GM19035 (cell line): ENCODE data around the gene OTOA.
"Not testable (repeated sequence)": the region's sequence is repeated elsewhere in the genome, so short reads cannot be mapped to it uniquely, and the experiment has no call there.

Experiments
- ATAC-seq: cut with Tn5 transposase; IDR thresholded peaks from one replicate; pipeline ENCODE4 v1.9.1; 2021; ENCODE audit not compliant: unreplicated experiment

Gene OTOA

DNA sequence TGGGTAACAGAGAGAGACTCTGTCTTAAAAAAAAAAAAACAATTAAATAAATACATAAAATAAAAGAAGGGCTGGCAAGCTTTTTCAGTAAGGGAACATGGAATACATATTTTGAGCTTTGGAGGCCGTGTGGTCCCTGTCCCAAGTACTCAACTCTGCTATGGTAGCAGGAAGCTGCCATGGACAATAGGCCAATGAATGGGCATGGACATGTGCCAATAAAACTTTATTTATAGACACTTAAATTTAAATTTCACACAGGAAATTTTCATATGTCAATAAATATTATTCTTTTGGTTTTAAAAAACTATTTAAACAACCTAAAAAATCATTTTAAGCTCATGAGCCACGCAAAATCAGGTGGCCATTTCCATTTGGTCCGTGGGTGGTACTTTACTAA lies 3.8 kb downstream of the OTOA start:
- ATAC-seq = no peak

DNA sequence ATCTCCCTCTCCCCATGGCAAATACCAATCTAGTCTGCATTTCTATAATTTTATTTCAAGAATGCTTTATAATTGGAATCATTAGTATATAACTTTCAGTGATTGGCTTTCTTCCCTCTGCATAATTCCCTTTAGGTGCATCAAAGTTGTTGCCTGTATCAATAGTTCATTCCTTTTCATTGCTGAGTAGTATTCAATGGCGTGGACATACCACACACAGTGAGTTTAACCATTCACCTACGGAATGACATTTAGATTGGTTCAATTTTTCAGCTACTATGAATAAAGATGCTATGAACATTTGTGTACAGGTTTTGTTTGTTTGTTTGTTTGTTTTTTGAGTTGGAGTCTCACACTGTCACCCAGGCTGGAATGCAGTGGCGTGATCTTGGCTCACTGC lies 9.7 kb downstream of the OTOA start:
- ATAC-seq = no peak

DNA sequence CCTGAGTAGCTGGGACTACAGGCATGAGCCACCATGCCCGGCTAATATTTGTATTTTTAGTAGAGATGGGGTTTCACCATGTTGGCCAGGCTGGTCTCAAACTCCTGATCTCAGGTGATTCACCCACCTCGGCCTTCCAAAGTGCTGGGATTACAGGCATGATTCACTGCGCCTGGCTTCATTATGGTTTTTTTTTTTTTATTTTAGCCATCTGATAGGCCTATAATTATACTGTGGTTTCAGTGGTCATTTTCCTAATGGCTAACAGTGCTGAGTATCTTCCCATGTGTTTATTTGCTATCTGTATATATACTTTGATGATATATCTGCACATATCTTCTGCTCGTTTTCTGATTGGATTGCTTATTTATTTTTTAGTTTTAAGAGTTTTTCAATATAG lies 10.7 kb downstream of the OTOA start:
- not testable (repeated sequence) for ATAC-seq

DNA sequence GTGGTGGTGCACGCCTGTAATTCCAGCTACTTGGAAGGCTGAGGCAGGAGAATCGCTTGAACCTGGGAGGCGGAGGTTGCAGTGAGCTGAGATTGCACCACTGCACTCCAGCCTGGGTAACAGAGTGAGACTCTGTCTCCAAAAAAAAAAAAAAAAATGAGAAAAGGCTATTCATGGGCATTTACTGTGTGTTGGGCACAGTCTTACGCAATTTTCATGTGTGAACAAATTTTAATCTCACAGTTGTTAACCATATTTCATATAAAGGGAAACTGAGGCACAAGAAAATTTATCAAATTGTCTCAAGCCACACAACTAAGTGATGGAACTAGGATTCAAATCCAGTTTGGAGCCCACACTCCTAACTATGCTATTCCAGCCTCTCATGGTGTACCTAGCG lies 16.9 kb downstream of the OTOA start:
- not testable (repeated sequence) for ATAC-seq

DNA sequence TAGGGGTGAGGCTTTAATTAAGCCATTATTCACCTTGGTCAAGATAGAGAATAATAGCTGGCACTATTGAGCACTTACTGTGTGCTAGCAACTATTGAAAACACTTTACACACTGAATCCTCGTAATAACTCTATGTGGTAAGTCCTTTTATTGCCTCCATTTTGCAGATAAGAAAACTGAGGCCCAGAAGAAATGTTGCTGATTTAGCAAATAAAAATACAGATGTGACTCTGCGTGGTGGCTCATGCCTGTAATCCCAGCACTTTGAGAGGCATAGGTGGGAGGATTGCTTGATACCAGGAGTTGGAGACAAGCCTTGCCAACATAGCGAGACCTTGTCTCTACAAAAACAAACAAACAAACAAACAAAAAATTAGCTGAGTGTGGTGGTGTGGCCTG lies 19.4 kb downstream of the OTOA start:
- ATAC-seq = no peak

DNA sequence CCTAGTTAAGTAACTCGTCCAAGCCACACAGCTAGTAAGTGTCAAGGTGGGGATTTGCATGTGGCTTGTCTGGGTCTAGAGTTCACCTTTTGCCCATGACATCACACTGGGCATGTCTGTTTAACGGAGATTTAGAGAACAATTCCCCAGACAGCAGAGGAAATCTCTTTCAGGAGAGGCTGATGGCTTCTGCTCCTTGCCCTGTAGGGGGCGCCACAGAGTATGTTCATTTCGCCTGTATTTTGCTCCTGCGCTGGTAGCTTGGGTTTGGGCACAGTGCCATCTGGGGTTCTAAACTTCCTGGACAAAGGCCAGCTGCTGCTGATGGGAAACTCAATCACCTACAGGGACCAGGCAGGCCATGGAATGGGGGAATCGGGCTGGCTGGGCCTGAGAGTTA lies 20.4 kb downstream of the OTOA start:
- no peak for ATAC-seq

DNA sequence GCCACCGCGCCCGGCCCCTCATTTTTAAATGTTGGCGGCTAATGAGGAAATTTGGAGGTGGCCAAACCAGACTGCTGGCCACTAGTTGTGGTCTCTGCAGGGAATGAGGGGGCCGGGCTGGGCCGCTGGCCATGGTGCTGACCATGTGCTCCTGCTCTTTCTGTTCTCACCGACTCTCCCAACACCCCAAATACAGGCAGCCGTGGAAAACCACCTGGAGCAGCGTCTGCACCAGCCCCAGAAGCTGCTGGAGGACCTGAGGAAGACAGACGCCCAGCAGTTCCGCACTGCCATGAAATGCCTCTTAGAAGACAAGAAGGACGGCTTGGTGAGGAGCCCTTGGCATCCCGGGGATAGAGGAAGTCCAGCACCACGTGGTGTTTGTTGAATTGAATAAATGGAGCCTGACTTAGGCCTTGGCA lies 21.3 kb downstream of the OTOA start:
- ATAC-seq = no peak

DNA sequence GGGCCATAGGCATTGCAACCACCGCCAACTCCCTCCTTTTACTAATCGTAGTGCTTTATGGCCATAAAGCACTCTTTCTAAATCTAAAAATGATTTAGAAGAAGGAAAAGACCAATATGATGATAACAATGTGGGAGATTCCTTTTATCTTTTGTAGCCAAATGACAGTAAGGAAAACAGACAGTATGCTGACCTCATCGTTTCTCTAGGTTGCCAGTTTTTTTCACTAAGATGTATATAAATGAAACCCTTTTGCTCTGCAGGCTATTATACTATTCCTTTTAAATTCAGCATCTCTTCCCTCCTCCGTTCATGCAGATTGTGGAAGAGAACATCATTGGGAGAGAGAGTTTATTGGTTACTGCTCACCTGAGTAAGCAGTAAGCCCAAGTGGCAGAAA lies 25.3 kb downstream of the OTOA start:
- ATAC-seq = no peak

DNA sequence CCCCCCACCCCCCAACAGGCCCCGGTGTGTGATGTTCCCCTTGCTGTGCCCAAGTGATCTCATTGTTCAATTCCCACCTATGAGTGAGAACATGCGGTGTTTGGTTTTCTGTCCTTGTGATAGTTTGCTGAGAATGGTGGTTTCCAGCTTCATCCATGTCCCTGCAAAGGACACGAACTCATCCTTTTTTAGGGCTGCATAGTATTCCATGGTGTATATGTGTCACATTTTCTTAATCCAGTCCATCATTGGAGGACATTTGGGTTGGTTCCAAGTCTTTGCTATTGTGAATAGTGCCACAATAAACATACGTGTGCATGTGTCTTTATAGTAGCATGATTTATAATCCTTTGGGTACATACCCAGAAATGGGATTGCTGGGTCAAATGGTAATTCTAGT lies 27.2 kb downstream of the OTOA start:
- ATAC-seq = not testable (repeated sequence)

DNA sequence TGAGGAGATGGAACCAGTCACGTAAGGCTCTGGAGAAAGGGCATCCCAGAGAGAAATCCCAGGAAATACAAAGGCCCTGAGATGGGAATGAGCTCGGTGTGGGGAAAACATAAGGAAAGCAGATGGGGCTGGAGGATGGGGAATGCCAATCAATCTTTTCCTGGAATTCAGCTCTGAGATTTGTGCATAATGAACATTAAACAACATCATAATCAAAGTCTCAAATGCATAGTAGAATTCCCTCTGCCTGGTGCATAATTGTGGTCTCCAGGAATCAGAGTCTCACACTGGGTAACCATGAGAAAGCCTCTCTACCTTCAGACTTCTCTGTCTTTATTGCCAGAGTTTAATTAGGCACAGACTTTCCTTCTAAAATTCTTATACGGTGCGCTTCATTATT lies 30.8 kb downstream of the OTOA start:
- ATAC-seq = no peak

DNA sequence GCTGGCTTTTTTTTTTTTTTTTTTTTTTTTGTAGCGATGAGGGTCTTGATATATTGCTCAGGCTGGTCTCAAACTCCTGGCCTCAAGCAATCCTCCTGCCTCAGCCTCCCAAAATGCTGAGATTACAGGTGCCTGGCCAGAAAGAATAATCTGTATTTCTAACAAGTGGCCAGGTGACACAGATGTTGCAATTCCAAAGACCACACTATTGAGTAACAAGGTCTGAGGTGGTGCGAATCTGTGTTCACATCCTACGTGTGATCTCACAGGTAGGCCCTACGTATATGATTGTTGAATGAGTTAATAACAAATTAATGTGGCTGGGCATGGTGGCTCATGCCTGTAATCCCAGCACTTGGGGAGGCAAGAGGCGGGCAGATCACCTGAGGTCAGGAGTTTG lies 33.3 kb downstream of the OTOA start:
- ATAC-seq = no peak

DNA sequence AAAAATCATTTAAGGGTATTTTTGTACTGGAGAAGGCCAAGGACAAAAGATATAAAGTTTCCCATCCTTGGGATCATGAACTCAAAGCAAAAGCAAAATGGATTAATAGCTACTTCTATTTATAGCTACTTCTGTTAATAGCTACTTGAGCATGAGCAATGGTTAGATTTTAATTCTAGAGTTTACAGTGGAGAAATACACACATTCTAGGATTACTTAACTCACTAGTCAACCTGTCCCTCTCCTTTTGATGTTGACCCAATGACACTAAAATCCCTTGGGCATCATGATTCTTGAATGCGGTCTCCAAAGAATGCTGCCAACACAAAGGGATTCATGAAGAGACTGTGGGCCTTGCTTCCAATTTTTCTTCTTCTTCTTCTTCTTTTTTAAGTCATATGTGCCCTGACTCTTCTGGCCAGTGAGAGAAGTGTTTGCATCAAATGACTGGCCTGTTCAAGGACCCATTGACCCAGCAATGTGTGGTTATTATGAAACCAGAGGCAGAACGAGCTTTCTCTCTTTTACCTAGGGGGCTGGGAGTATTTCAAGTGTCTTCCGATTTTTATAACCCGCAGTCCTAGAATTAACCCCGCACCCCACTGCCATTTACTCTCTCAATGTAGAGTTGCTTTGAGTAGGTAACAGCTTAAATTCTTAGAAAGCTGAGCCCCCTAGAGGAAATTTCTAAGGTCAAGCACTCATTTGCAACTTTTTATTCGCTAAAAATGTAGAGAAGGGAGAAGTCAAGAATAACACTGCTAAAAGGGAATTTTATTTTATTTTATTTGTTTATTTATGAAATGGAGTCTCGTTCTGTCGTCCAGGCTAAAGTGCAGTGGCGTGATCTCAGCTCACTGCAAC lies 34.6 kb downstream of the OTOA start:
- no peak for ATAC-seq

DNA sequence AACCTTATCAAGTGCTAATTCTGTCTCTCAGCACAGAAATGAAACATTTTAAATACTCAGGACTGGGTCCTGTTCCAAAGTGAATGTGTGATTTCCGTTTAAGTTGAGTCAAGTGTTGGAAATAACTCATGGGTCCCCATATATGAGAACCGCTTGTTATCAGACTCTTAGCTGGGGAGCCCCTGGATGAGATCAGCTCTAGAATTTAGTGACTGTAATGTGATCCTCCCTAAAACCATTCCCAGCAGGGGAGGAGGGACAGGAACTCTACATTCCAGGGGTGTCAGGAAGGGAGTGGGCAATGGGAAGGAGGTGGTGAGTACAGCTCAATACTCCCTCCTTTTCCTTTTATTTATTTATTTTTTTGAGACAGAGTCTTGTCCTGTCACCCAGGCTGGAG lies 37.5 kb downstream of the OTOA start:
- ATAC-seq = no peak

DNA sequence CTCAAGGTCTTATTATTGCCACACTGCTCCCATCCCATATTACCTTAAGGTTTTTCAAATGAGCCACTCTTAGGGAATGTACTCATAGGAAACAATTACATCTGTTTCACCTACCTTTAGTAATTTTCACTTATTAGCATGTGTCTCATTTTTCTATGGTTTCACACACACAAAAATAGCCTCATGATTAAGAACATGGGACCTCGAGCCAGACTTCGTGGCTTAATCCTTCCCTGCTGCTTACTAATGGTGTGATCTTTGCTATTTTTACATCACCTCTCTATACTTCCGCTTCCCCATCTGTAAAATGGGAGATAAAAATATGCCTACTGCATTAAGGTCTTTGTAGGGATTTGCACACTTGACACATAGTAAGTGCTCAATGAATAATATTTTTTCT lies 38.5 kb downstream of the OTOA start:
- no peak for ATAC-seq

DNA sequence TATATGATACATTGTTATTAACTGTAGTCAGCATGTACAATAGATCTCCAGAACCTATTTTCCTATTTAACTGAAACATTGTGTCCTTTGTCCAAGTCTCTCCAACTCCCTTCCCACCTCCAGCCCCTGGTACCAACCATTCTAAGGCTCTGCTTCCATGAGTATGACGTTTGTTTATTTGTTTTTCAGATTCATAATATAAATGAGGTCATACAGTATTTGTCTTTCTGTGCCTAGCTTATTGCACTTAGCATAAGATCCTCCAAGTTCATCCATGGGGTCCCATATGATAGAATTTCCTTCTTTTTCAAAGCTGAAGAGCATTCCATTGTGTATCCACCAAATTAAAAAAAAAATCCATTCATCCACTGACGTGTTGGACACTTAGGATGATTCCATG lies 39.4 kb downstream of the OTOA start:
- ATAC-seq = no peak

DNA sequence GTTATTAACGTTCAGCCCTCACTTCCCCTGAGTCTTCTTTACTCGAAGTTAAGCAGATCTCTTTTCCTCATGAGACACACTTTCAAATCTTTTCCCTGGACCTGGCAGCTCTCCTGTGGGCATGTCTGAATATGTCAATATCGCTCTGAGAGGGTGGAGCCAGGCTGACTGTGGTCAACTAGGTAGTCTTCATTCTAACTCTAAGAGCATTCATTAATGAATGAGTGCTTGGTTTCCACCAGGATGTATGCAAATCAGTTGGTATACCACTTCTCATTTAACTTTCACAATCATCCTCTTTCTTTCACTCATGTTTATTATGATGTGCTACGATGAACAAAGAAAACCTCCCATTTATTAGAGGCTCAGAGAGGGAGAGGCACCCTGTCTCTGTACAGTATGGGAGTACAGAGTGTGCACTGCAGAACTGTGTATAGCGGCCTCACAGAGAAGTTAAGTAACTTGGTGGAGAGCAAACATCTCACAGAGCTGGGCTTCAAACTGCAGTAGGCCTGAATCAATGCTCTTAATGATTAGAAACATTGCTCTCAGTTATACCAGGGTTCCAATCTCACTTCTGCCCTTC lies 39.9 kb downstream of the OTOA start:
- ATAC-seq = no peak

DNA sequence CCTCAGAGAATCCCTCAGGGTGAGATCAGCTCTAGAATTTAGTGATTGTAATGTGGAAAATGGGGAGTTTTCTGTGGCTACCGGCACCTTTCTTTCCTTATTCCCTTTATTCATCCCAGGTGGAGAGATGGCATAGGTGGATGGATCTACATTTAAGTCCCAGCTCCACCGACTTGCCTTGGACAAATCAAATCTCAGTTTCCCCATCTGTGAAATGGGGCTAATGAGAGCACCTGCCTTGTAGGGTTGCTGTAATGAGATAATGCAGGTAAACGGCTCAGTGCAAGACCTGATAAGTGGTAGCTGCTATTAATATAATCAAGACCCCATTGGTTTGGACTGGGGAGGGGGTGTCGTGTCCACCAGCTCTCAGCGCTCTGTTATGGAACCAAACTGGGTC lies 40.5 kb downstream of the OTOA start:
- ATAC-seq = no peak

DNA sequence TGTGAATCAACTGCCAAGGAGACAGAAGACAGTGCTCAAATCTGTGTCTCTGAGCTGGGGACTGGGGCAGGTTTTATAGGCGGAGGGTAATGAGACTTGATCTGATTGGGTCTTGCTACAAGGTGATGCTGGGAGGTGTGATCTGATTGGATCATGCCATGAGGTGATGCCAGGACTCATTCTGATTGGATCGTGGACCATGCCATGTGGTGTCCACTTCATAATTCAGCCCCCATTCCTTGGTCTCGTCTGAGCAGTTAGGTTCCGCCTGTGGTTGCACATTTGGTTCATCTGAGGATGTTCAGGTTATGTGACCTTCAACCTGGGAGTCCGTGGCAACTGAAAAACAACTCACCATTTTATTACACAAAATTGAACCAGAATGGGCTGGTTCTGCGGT lies 41.0 kb downstream of the OTOA start:
- no peak for ATAC-seq

DNA sequence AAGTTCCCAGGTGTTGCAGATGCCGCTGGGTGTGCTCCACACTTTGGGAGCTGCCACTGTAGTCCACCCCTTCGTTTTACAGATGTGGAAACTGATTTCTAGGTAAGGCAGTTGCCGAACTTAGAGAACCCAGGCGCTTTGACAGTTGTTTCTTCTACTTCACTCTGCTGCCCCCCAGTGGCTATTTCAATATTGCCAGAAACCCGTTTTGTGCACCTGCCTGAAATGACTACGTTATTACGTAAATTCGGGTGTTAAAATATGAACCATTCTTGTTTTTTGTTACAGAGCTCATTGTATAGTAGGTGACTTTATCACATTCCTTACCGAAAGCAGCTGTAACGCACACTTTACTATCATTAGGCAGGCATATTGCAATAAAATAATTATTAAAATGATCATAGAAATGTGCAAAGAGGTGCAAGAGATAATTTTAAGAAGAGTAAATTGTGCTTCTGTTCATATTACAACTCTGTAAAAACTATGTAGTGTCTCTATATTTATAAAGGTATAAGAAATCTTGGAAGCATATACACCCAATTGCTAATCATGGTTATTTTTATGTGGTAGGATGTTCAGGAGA lies 44.9 kb downstream of the OTOA start:
- no peak for ATAC-seq

DNA sequence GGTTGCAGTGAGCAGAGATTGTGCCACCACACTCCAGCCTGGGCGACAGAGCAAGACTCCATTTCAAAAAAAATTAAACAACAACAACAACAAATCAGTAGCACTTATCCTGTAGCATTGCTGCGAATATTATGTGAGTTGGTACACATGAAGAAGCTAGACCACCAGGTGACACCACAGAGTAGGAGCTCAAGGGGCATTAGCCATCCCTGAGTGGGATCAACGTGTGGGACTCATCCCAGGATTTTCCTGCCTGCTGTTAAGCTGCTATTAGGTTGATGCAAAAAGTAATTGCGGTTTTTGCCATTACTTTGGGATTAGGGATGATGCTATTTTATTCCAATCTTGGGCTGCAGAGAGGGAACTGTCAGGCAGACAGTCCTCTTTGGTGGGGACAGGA lies 47.2 kb downstream of the OTOA start:
- ATAC-seq = no peak

DNA sequence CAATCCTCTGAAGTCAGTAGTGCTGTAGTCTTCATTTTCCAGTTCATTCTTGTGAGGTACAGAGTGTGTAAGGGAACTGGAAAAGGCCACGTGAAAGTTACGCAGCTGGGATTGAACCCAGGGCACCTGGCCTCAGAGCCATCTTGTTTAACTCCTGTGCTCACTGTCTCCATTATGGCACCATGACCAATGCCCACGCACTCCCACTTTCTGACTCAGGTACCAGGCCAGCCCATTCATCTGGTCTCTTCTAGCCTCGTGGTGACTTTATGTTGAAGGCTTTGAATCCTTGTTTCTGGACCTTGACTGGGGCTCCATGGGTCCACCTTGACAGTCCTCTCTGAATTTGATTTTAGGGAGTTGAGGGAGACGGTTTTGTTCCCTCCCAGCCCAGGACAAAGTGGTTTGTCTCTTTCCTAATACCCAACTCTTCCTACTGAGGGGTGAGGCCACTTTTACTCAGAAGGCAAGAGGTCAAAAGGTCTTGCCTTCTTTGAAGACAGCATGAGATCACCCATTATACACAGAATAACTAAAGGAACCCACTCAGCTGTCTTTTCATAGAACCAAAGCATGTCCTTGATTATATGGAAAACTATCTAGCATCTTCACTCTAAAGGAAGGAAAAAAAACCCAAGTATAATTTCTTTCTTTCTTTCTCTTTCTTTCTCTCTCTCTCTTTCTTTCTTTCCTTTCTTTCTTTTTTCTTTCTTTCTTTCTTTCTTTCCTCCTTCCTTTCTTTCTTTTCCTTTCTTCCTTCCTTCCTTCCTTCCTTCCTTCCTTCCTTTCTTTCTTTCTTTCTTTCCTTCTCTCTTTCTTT lies 50.0 kb downstream of the OTOA start:
- ATAC-seq = no peak

DNA sequence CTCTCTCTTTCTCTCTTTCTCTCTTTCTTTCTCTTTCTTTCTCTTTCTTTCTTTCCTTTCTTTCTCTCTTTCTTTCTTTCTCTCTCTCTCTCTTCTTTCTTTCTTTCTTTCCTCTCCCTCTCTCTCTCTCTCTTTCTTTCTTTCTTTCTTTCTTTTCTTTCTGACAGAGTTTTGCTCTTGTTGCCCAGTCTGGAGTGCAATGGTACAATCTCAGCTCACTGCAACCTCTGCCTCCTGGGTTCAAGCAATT lies 50.5 kb downstream of the OTOA start:
- not testable (repeated sequence) for ATAC-seq
